NCI-H226 (cell line): ENCODE results near the gene GANC.

Experiments
- DNase-seq: peaks from one replicate; pipeline ENCODE4 v3.0.0-alpha.2; 2015

GANC gene

GRCh38 chr15:42385206-42385979 is 112.4 kb downstream of the GANC start:
- no peak for DNase-seq

GRCh38 chr15:42385980-42386700 is 113.1 kb downstream of the GANC start:
- DNase-seq, result no peak

- DNase-seq, result no peak
Observed at GRCh38 chr15:42387603-42388002, 114.6 kb downstream of the GANC start.

- DNase-seq, result no peak
Observed at GRCh38 chr15:42392309-42393024, 119.5 kb downstream of the GANC start.

GRCh38 chr15:42394106-42394505 is 121.1 kb downstream of the GANC start:
- DNase-seq, result no peak

GRCh38 chr15:42395838-42396237 is 122.8 kb downstream of the GANC start:
- DNase-seq, result no peak

- DNase-seq, result no peak
Observed at GRCh38 chr15:42401544-42402454, 128.8 kb downstream of the GANC start.

GRCh38 chr15:42402455-42403205 is 129.6 kb downstream of the GANC start:
- no peak for DNase-seq

GRCh38 chr15:42403389-42403788 is 130.4 kb downstream of the GANC start:
- no peak for DNase-seq

- DNase-seq, result no peak
Observed at GRCh38 chr15:42404461-42405235, 131.6 kb downstream of the GANC start.

- no peak for DNase-seq
Observed at GRCh38 chr15:42405863-42406482, 133.0 kb downstream of the GANC start.
